IMR-90 (cell line): Measurements from ENCODE around the gene NUP107. TPM values are rescaled to one million over a fixed set of nuclear protein-coding genes. Genes with fewer than 3 reads are reported as not detected.
A peak's percentile ranks its signal among the peaks of the same experiment; 100 is the strongest.

Source experiments
- ATAC-seq: fragments of 200-7000 bp; cut with Tn5 transposase; 2 replicates; pipeline ENCODE4 v1.9.1; 2020; ENCODE audit warnings: low read depth, mild to moderate bottlenecking, moderate library complexity
- BruUV-seq: library from RNA; stranded (reverse); fragments of 400-500 nt; replicated peaks from 2 replicates; lab custom pipeline; 2021; lab: Mats Ljungman, UMichigan
- CTCF ChIA-PET: fragments of 300-600 bp; formaldehyde crosslinking; extraction: SDS; loops from one replicate; lab custom pipeline; 2021; ENCODE audit warnings: antibody characterized with exemption; lab: Yijun Ruan, JAX
- POLR2A ChIA-PET: fragments of 300-600 bp; sonication (Branson Sonifier 250); formaldehyde crosslinking; loops from one replicate; lab custom pipeline; 2022; ENCODE audit warnings: antibody characterized with exemption; ENCODE audit not compliant: unreplicated experiment; lab: Charles Lee
- DNase-seq: peaks from one replicate; pipeline ENCODE4 v3.0.0; 2013
- H2AFZ ChIP-seq: replicated peaks from 2 replicates; pipeline ENCODE3; 2013; ENCODE audit warnings: low read length, mild to moderate bottlenecking; ENCODE audit not compliant: poor library complexity
- H2AK5ac ChIP-seq: 2 replicates; pipeline ENCODE4 v1.6.1; 2013; ENCODE audit warnings: low read depth, low read length, inconsistent platforms
- H2AK9ac ChIP-seq: replicated peaks from 2 replicates; pipeline ENCODE3; 2013; ENCODE audit warnings: mild to moderate bottlenecking, low read depth, low read length, moderate library complexity; ENCODE audit not compliant: poor library complexity
- H2BK120ac ChIP-seq: 2 replicates; pipeline ENCODE4 v1.6.1; 2013; ENCODE audit warnings: low read depth, low read length, inconsistent platforms
- H2BK15ac ChIP-seq: 3 replicates; pipeline ENCODE4 v1.6.1; 2013; ENCODE audit warnings: low read depth, low read length, inconsistent platforms
- H2BK20ac ChIP-seq: 2 replicates; pipeline ENCODE4 v1.6.1; 2013; ENCODE audit warnings: low read depth, mild to moderate bottlenecking, inconsistent platforms, low read length, moderate library complexity
- H2BK5ac ChIP-seq: 2 replicates; pipeline ENCODE4 v1.6.1; 2013; ENCODE audit warnings: mild to moderate bottlenecking, low read depth, low read length, inconsistent platforms; ENCODE audit not compliant: poor library complexity, severe bottlenecking
- H3K14ac ChIP-seq: replicated peaks from 2 replicates; pipeline ENCODE4 v1.6.1; 2013; ENCODE audit warnings: low read depth, low read length, inconsistent platforms
- H3K18ac ChIP-seq: 2 replicates; pipeline ENCODE4 v1.6.1; 2013; ENCODE audit warnings: low read depth, low read length, control low read depth
- H3K23ac ChIP-seq: 2 replicates; pipeline ENCODE4 v1.6.1; 2013; ENCODE audit warnings: low read depth, low read length, inconsistent platforms
- H3K27ac ChIP-seq: 2 replicates; pipeline ENCODE4 v1.5.1; 2013; ENCODE audit warnings: mild to moderate bottlenecking, control low read depth, low read length; ENCODE audit not compliant: insufficient read depth
- H3K27me3 ChIP-seq: 2 replicates; pipeline ENCODE4 v1.6.1; 2013; ENCODE audit warnings: low read length; ENCODE audit not compliant: control insufficient read depth, insufficient read depth
- H3K36me3 ChIP-seq: 2 replicates; pipeline ENCODE4 v1.6.1; 2013; ENCODE audit warnings: low read length, mixed read lengths; ENCODE audit not compliant: control insufficient read depth, insufficient read depth
- H3K4ac ChIP-seq: 2 replicates; pipeline ENCODE4 v1.6.1; 2013; ENCODE audit warnings: low read depth, low read length, inconsistent platforms
- H3K4me1 ChIP-seq: 2 replicates; pipeline ENCODE4 v1.6.1; 2013; ENCODE audit warnings: low read length, mixed read lengths; ENCODE audit not compliant: control insufficient read depth, insufficient read depth
- H3K4me2 ChIP-seq: 2 replicates; pipeline ENCODE4 v1.6.1; 2013; ENCODE audit warnings: low read depth, mild to moderate bottlenecking, control low read depth, low read length, moderate library complexity
- H3K4me3 ChIP-seq: 2 replicates; pipeline ENCODE4 v1.5.1; 2013; ENCODE audit warnings: low read depth, mild to moderate bottlenecking, control low read depth, low read length, moderate library complexity; ENCODE audit not compliant: insufficient read depth
- H3K56ac ChIP-seq: 2 replicates; pipeline ENCODE4 v1.6.1; 2013; ENCODE audit warnings: low read length, inconsistent platforms; ENCODE audit not compliant: insufficient read depth; ENCODE audit errors: extremely low read depth
- H3K79me1 ChIP-seq, 2 experiments: 2 replicates each; pipeline ENCODE4 v1.6.1; 2013; ENCODE audit warnings: low read length in 2 of 2, inconsistent platforms in 1 of 2, low read depth in 1 of 2
- H3K9ac ChIP-seq: 2 replicates; pipeline ENCODE4 v1.6.1; 2013; ENCODE audit warnings: low read depth, low read length, control low read depth
- H3K9me1 ChIP-seq: 2 replicates; pipeline ENCODE4 v1.6.1; 2013; ENCODE audit warnings: low read length, inconsistent platforms; ENCODE audit not compliant: insufficient read depth
- H3K9me3 ChIP-seq: 2 replicates; pipeline ENCODE4 v1.6.1; 2013; ENCODE audit warnings: low read length; ENCODE audit not compliant: control insufficient read depth, insufficient read depth
- H4K20me1 ChIP-seq: 2 replicates; pipeline ENCODE4 v1.6.1; 2013; ENCODE audit warnings: low read length, inconsistent platforms; ENCODE audit not compliant: insufficient read depth
- H4K5ac ChIP-seq: 2 replicates; pipeline ENCODE4 v1.6.1; 2013; ENCODE audit warnings: mild to moderate bottlenecking, low read depth, low read length, control low read depth
- H4K8ac ChIP-seq, 2 experiments: 2 replicates each; pipeline ENCODE4 v1.6.1; 2013; ENCODE audit warnings: low read depth in 2 of 2, low read length in 2 of 2, control low read depth in 1 of 2, inconsistent platforms in 1 of 2
- H4K91ac ChIP-seq: 2 replicates; pipeline ENCODE4 v1.6.1; 2013; ENCODE audit warnings: low read depth, low read length, inconsistent platforms; ENCODE audit not compliant: insufficient read depth
- CEBPB ChIP-seq: IDR thresholded peaks from 2 replicates; pipeline ENCODE4 v1.6.1; 2012; ENCODE audit warnings: low read depth, low read length, improper control_type of control experiment
- MAZ ChIP-seq: IDR thresholded peaks from 2 replicates; pipeline ENCODE4 v1.6.1; 2012; ENCODE audit warnings: low read depth, mild to moderate bottlenecking, low read length, improper control_type of control experiment, moderate library complexity, borderline replicate concordance
- MXI1 ChIP-seq: IDR thresholded peaks from 2 replicates; pipeline ENCODE4 v1.6.1; 2012; ENCODE audit warnings: low read depth, mild to moderate bottlenecking, low read length, moderate library complexity, borderline replicate concordance
- RCOR1 ChIP-seq: IDR thresholded peaks from 2 replicates; pipeline ENCODE4 v1.6.1; 2012; ENCODE audit warnings: mild to moderate bottlenecking, low read length, improper control_type of control experiment; ENCODE audit not compliant: insufficient replicate concordance
- WGBS, 2 experiments: methylation state at CpG; one replicate each; pipeline versions ENCODE4 v1.1.5 to v1.1.7; 2013; ENCODE audit warnings: missing lambda C conversion rate in 2 of 2; ENCODE audit not compliant: insufficient read length in 1 of 2; ENCODE audit errors: extremely low coverage in 2 of 2; 5-methylcytosine and 5-hydroxymethylcytosine counted together
- dilution Hi-C: fragments of 300-500 bp; cut with HindIII; formaldehyde crosslinking; loops from one replicate; pipeline ENCODE4 v1.14.3; 2018; ENCODE audit warnings: low sequenced_read_pairs; ENCODE audit not compliant: unreplicated experiment
- in situ Hi-C: fragments of 300-500 bp; cut with MboI; formaldehyde crosslinking; loops from 3 replicates; pipeline ENCODE4 v1.14.3; 2019; ENCODE audit warnings: low sequenced_read_pairs, inconsistent platforms, mixed read lengths
- intact Hi-C: fragments of 100-400 bp; cut with micrococcal nuclease; formaldehyde crosslinking; loops from 2 replicates; pipeline ENCODE4 v1.10.0; 2022
- polyA plus RNA-seq, 3 experiments: library from polyadenylated mRNA; depleted of rRNA; stranded (reverse); fragments of >200 nt; gene quantifications; 2 replicates each; pipeline ENCODE4 v1.2.3, GENCODE V29; 2012; ENCODE audit warnings: low replicate concordance in 1 of 3
- total RNA-seq: library from RNA; depleted of rRNA; stranded (reverse); fragments of >200 nt; gene quantifications from 2 replicates; pipeline ENCODE4 v1.2.3, GENCODE V29; 2012

Gene NUP107
- total and polyA plus RNA-seq, 2 of the 4 experiments (the other 2 are of a cell fraction) = 34.5 to 69.7 TPM

DNA sequence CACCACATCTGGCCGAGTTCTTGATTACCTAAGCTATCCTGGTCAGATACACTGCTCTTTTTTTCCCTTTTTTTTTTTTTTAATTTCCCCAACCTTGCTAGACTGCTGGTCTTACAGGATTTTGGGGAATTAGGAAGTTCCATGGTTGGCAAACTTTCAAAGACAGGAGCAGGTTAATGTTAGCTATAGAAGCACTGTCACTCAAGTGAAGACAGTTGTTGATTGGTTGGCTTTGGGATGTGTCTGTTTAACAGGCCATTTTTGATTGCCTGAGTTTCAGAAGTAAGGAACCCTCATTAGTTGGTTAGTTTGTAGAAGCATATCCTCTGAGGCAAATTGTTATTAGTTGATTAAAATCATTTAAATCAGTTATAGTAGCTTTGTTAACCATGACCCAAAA is 39.3 kb upstream of the NUP107 start:
- CTCF ChIA-PET = no interaction called here
- no peak overlapping the region for H3K14ac ChIP-seq

More for the DNA sequence above, 39.3 kb upstream of the NUP107 start:
- no peak overlapping the region for H2BK20ac ChIP-seq
- H3K56ac ChIP-seq = no peak overlapping the region
- H3K9me3 ChIP-seq = no peaks in the 10 kb centered on the region
- TF ChIP-seq MAZ = no peak
- no peak for TF ChIP-seq MXI1
- TF ChIP-seq CEBPB = no peak
- TF ChIP-seq RCOR1 = no peak
- no peak overlapping the region for H2BK15ac ChIP-seq
- no TSS peak for BruUV-seq
- dilution Hi-C loops = no loop called here
- in situ Hi-C loops = no loop called here
- H3K4ac ChIP-seq = no peak overlapping the region
- no peak overlapping the region for H2BK120ac ChIP-seq
- H3K18ac ChIP-seq = no peak overlapping the region
- H3K36me3 ChIP-seq = peaks cover 10% of the 10 kb centered on the region
- intact Hi-C loops = loop anchor here (10.0 kb wide), 1 partner anchor 423 kb away; the partner anchor contains the start of gene IL26
- H4K20me1 ChIP-seq = peaks cover 65% of the 10 kb centered on the region
- peak overlapping the region; percentile 26; the same call in 1 of the 2 replicates for H3K23ac ChIP-seq
- peak overlapping the region; percentile 41 for H2BK5ac ChIP-seq
- H2AK5ac ChIP-seq = no peak overlapping the region
- H3K4me1 ChIP-seq = peaks cover 4% of the 10 kb centered on the region
- no peak overlapping the region for H2AK9ac ChIP-seq
- no CpG with 5 or more reads among the region's 1 CpG for WGBS, 2 experiments
- peaks cover 12 to 63% of the 10 kb centered on the region in 2 experiments for H3K79me1 ChIP-seq
- no peaks in the 10 kb centered on the region for H3K27me3 ChIP-seq
- ATAC-seq = no peak
- H4K91ac ChIP-seq = no peak overlapping the region
- POLR2A ChIA-PET = interaction anchor here (0.6 kb wide), 1 partner anchor 162 kb away, joined by 3 read pairs; no protein-coding TSS in a partner anchor
- H4K5ac ChIP-seq = no peak overlapping the region
- H3K4me2 ChIP-seq = no peak overlapping the region
- H3K27ac ChIP-seq = no peak overlapping the region
- H3K4me3 ChIP-seq = no peak overlapping the region
- H4K8ac ChIP-seq = no peak overlapping the region
- H3K9me1 ChIP-seq = peaks cover 3% of the 10 kb centered on the region
- H2AFZ ChIP-seq = no peak overlapping the region
- no peak for DNase-seq
- H3K9ac ChIP-seq = no peak overlapping the region
